Stimulated activated CD8-positive, alpha-beta memory T cell treated with anti-CD3 and anti-CD28 coated beads, Interleukin-2, amount 100 ng/mL, for 1 hour (primary cell): ENCODE measurements around the gene KPNA4.

ENCODE experiments used
- DNase-seq, 2 donors: peaks; one replicate each; pipeline ENCODE4 v3.0.0-alpha.2; 2020; ENCODE audit warnings: low read depth in 2 of 2

The KPNA4 gene

GRCh38 chr3:160450846-160451245, 114.5 kb downstream of the KPNA4 start:
- DNase-seq, result no peak

- DNase-seq, result peak; percentile 87 to 93
Observed at GRCh38 chr3:160449636-160450598, 115.5 kb downstream of the KPNA4 start, which contains the start of gene TRIM59. Gene TRIM59, minus strand, starts transcription at chr3:160449786. Its CDS starts 10,603 bp downstream, at chr3:160439183.

- peak; percentile 10 to 16 for DNase-seq
Observed at GRCh38 chr3:160448845-160449635, 116.3 kb downstream of the KPNA4 start.

- no peak for DNase-seq
Observed at GRCh38 chr3:160447544-160447943, 117.8 kb downstream of the KPNA4 start.

- DNase-seq, result no peak
Observed at GRCh38 chr3:160446522-160447056, 118.8 kb downstream of the KPNA4 start.

- no peak for DNase-seq
Observed at GRCh38 chr3:160445854-160446253, 119.5 kb downstream of the KPNA4 start.
